ENCODE results near the gene MYO5A.

DNA sequence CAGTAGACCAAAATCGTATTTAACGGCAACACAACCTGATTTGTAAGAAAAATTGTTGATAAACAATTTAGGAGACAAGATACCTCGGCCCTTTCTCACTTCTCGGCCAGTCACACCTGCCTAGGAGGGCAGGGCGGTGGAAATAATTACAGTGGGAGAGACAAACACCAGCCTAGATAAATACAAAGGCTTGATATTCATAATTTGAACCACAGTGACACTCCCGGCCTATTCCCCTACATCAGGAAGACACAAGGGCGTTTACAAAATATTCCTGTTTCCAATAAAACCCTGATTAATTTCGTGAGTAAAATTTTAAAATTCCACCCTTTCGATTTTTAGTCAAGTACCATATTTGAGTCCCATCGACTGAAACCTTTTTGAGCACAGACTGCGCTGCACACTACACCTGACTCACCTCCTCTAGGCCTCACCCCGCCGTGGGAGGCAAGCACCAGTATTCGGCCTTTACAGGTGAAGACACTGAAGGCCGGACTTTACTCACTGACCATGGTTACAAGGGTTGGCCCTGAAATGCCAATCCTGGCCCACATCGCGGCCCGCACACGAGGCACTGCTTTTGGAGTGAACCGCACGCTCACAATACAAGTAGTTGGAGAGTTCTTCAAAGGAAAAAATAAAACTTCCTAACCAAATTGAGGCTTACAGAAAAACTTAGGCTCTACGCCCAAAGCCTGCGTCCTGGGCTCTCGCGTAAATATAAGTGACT, 39.4 kb upstream of the MYO5A start:
- TF ChIP-seq CTCF (IDR thresholded peaks at IDR 0.05) (no peak), POLR2A (IDR thresholded peaks at IDR 0.05) (no peak)
